A673 (cell line): Measurements from ENCODE around the gene RPS6KA2. TPM values are rescaled to one million over a fixed set of nuclear protein-coding genes. Genes with fewer than 3 reads are reported as not detected.

Experiments
- BruUV-seq: library from RNA; stranded (reverse); fragments of 400-500 nt; replicated peaks from 2 replicates; lab custom pipeline; 2021; lab: Mats Ljungman, UMichigan
- CTCF ChIA-PET: fragments of 300-600 bp; sonication (Branson Sonifier 250); formaldehyde crosslinking; loops from one replicate; lab custom pipeline; 2022; ENCODE audit warnings: antibody characterized with exemption; lab: Charles Lee
- POLR2A ChIA-PET: fragments of 300-600 bp; sonication (Branson Sonifier 250); formaldehyde crosslinking; loops from one replicate; lab custom pipeline; 2022; ENCODE audit warnings: antibody characterized with exemption; ENCODE audit not compliant: low non-redundant PET; lab: Charles Lee
- DNase-seq: peaks from one replicate; pipeline ENCODE4 v3.0.0-alpha.2; 2015; ENCODE audit warnings: low spot score
- H3K27ac ChIP-seq: fragments of 200-600 bp; sonication (generic); 2 replicates; pipeline ENCODE4 v1.5.1; 2016; ENCODE audit warnings: mixed run types, low read depth, mild to moderate bottlenecking, mixed read lengths, antibody characterized with exemption, low read length; ENCODE audit not compliant: poor library complexity, severe bottlenecking
- H3K27me3 ChIP-seq: fragments of 200-600 bp; sonication (generic); replicated peaks from 2 replicates; pipeline ENCODE4 v1.6.1; 2017; ENCODE audit warnings: mixed run types, low read depth, mild to moderate bottlenecking, mixed read lengths, antibody characterized with exemption, low read length; ENCODE audit not compliant: insufficient read depth, poor library complexity
- H3K36me3 ChIP-seq: fragments of 200-600 bp; sonication (generic); 2 replicates; pipeline ENCODE4 v1.6.1; 2016; ENCODE audit warnings: mixed run types, mild to moderate bottlenecking, mixed read lengths, antibody characterized with exemption, low read length; ENCODE audit not compliant: insufficient read depth, poor library complexity, severe bottlenecking
- H3K4me1 ChIP-seq: fragments of 200-600 bp; sonication (generic); 2 replicates; pipeline ENCODE4 v1.6.1; 2017; ENCODE audit warnings: mixed run types, mild to moderate bottlenecking, mixed read lengths, antibody characterized with exemption, low read length; ENCODE audit not compliant: insufficient read depth, poor library complexity, severe bottlenecking
- H3K4me3 ChIP-seq: fragments of 200-600 bp; sonication (generic); 2 replicates; pipeline ENCODE4 v1.5.1; 2016; ENCODE audit warnings: low read depth, mixed run types, mild to moderate bottlenecking, mixed read lengths, low read length; ENCODE audit not compliant: poor library complexity, severe bottlenecking
- H3K9me3 ChIP-seq: fragments of 200-600 bp; sonication (generic); 2 replicates; pipeline ENCODE4 v1.6.1; 2016; ENCODE audit warnings: mixed run types, low read depth, mild to moderate bottlenecking, mixed read lengths, antibody characterized with exemption, low read length; ENCODE audit not compliant: poor library complexity, severe bottlenecking
- CTCF ChIP-seq: fragments of 300-800, 200-600 bp; sonication (generic); conservative IDR thresholded peaks from 2 replicates; pipeline ENCODE4 v1.5.1; 2017; ENCODE audit warnings: low read depth, mild to moderate bottlenecking, antibody characterized with exemption, low read length, moderate library complexity, mixed read lengths
- EZH2 ChIP-seq: fragments of 200-600 bp; sonication (generic); IDR thresholded peaks from 2 replicates; pipeline ENCODE4 v1.6.1; 2017; ENCODE audit warnings: borderline replicate concordance, low read depth, mild to moderate bottlenecking, mixed read lengths, antibody characterized with exemption, low read length; ENCODE audit not compliant: poor library complexity, severe bottlenecking
- intact Hi-C: fragments of 100-400 bp; cut with micrococcal nuclease; formaldehyde crosslinking; loops from one replicate; pipeline ENCODE4 v1.10.0; 2022; ENCODE audit not compliant: unreplicated experiment
- total RNA-seq: library from RNA; stranded (reverse); gene quantifications from 2 replicates; pipeline ENCODE4 v1.2.3, GENCODE V29; 2021

The RPS6KA2 gene
- total RNA-seq, 1 experiment from 2014 or later, result 30.1 TPM

- ChIA-PET CTCF (no interaction called here), POLR2A (no interaction called here)
- TF ChIP-seq EZH2, result no peak
- TF ChIP-seq CTCF, result no peak
- no TSS peak for BruUV-seq
- H3K4me1 ChIP-seq, result no peaks in the 10 kb centered on the region
- H3K36me3 ChIP-seq, result no peaks in the 10 kb centered on the region
- no peaks in the 10 kb centered on the region for H3K9me3 ChIP-seq
- H3K4me3 ChIP-seq, result no peak overlapping the region
- DNase-seq, result no peak
- no peak overlapping the region for H3K27ac ChIP-seq
- H3K27me3 ChIP-seq, result no peaks in the 10 kb centered on the region
- intact Hi-C loops, result no loop called here
These were observed 180.4 kb downstream of the RPS6KA2 start for GRCh38 chr6:166446567-166447065.

- DNase-seq, result no peak
- POLR2A ChIA-PET, result no interaction called here
These were observed 180.9 kb downstream of the RPS6KA2 start for GRCh38 chr6:166446146-166446545.

GRCh38 chr6:166444446-166444845 is 182.6 kb downstream of the RPS6KA2 start:
- CTCF ChIA-PET, result no interaction called here
- no peak overlapping the region for H3K27ac ChIP-seq
- H3K36me3 ChIP-seq, result no peaks in the 10 kb centered on the region
- H3K27me3 ChIP-seq, result no peaks in the 10 kb centered on the region
- TF ChIP-seq EZH2 (no peak), CTCF (no peak)
- no peak overlapping the region for H3K4me3 ChIP-seq
- no peaks in the 10 kb centered on the region for H3K9me3 ChIP-seq
- DNase-seq, result no peak
- POLR2A ChIA-PET, result interaction anchor here (0.6 kb wide), 1 partner anchor 318 kb away, joined by 3 read pairs; no protein-coding TSS in a partner anchor
- H3K4me1 ChIP-seq, result no peaks in the 10 kb centered on the region
- BruUV-seq, result no TSS peak
- intact Hi-C loops, result no loop called here

More at GRCh38 chr6:166446146-166446545, 180.9 kb downstream of the RPS6KA2 start:
- no peak overlapping the region for H3K4me3 ChIP-seq
- no peaks in the 10 kb centered on the region for H3K9me3 ChIP-seq
- TF ChIP-seq CTCF (no peak), EZH2 (no peak)
- BruUV-seq, result no TSS peak
- H3K27ac ChIP-seq, result no peak overlapping the region
- no peaks in the 10 kb centered on the region for H3K27me3 ChIP-seq
- H3K36me3 ChIP-seq, result no peaks in the 10 kb centered on the region
- no peaks in the 10 kb centered on the region for H3K4me1 ChIP-seq
- intact Hi-C loops, result no loop called here
- CTCF ChIA-PET, result no interaction called here
